Activated CD4-positive, alpha-beta T cell treated with anti-CD3 and anti-CD28 coated beads, Interleukin-2, amount 50 U/mL, for 48 hours (primary cell): ENCODE data around the gene SLITRK2.

Experiments
- DNase-seq, 2 experiments: peaks; one replicate each; pipeline ENCODE4 v3.0.0-alpha.2; 2020

Gene SLITRK2

GRCh38 chrX:145817331-145818185 is at the start of gene SLITRK2:
Gene SLITRK2, plus strand, starts transcription at chrX:145817829. Its CDS starts 4,597 bp downstream, at chrX:145822426.
- no peak for DNase-seq

- DNase-seq = no peak
Measured at GRCh38 chrX:145773006-145773405, 44.6 kb upstream of the SLITRK2 start.

- no peak for DNase-seq
Measured at GRCh38 chrX:145792281-145792680, 25.3 kb upstream of the SLITRK2 start.

- no peak for DNase-seq
Measured at GRCh38 chrX:145803508-145803907, 14.1 kb upstream of the SLITRK2 start.

- DNase-seq = no peak
Measured at GRCh38 chrX:145813081-145813480, 4.5 kb upstream of the SLITRK2 start.

- no peak for DNase-seq
Measured at GRCh38 chrX:145816601-145817315, 871 bp upstream of the SLITRK2 start.

- no peak for DNase-seq
Measured at GRCh38 chrX:145818186-145819113, 821 bp downstream of the SLITRK2 start.

GRCh38 chrX:145820825-145821224 is 3.2 kb downstream of the SLITRK2 start:
- DNase-seq = no peak

- DNase-seq = no peak
Measured at GRCh38 chrX:145821291-145821897, 3.8 kb downstream of the SLITRK2 start.

GRCh38 chrX:145821898-145822571 is 4.4 kb downstream of the SLITRK2 start:
- no peak for DNase-seq

GRCh38 chrX:145823132-145823531 is 5.5 kb downstream of the SLITRK2 start:
- no peak for DNase-seq

- no peak for DNase-seq
Measured at GRCh38 chrX:145825896-145826295, 8.3 kb downstream of the SLITRK2 start.

GRCh38 chrX:145826466-145826865 is 8.8 kb downstream of the SLITRK2 start:
- DNase-seq = no peak

- DNase-seq = no peak
Measured at GRCh38 chrX:145832796-145833195, 15.2 kb downstream of the SLITRK2 start.

- DNase-seq = no peak
Measured at GRCh38 chrX:145840531-145840930, 22.9 kb downstream of the SLITRK2 start.

GRCh38 chrX:145843146-145843904 is 25.7 kb downstream of the SLITRK2 start:
- DNase-seq = no peak

- DNase-seq = no peak
Measured at GRCh38 chrX:145844886-145845285, 27.3 kb downstream of the SLITRK2 start.

GRCh38 chrX:145848448-145848847 is 30.8 kb downstream of the SLITRK2 start:
- DNase-seq = no peak

GRCh38 chrX:145848857-145849256 is 31.2 kb downstream of the SLITRK2 start:
- no peak for DNase-seq

- DNase-seq = no peak
Measured at GRCh38 chrX:145853181-145853580, 35.6 kb downstream of the SLITRK2 start.

- DNase-seq = no peak
Measured at GRCh38 chrX:145856181-145856580, 38.6 kb downstream of the SLITRK2 start.
